Spinal cord (tissue), 10 donors: ENCODE measurements around the gene MUC5B. TPM values are rescaled to one million over a fixed set of nuclear protein-coding genes. Genes with fewer than 3 reads are reported as not detected.
A peak's percentile ranks its signal among the peaks of the same experiment; 100 is the strongest.
"Not testable (repeated sequence)": the region's sequence is repeated elsewhere in the genome, so short reads cannot be mapped to it uniquely, and the experiment has no call there.

ENCODE experiments used
- DNase-seq, 6 donors: peaks; one replicate each; pipeline versions ENCODE4 v3.0.0 to v3.0.0-alpha.2; 2013 to 2015; ENCODE audit warnings: low spot score in 6 of 6, low read depth in 4 of 6
- H3K27ac ChIP-seq: one replicate; pipeline ENCODE4 v1.5.1; 2013; ENCODE audit warnings: low read depth, low read length, control low read depth
- H3K27me3 ChIP-seq: one replicate; pipeline ENCODE4 v1.6.1; 2013; ENCODE audit warnings: low read length; ENCODE audit not compliant: control insufficient read depth, insufficient read depth
- H3K36me3 ChIP-seq: one replicate; pipeline ENCODE4 v1.6.1; 2013; ENCODE audit warnings: low read length; ENCODE audit not compliant: control insufficient read depth, insufficient read depth
- H3K4me1 ChIP-seq: one replicate; pipeline ENCODE4 v1.6.1; 2013; ENCODE audit warnings: low read length; ENCODE audit not compliant: control insufficient read depth, insufficient read depth
- H3K4me3 ChIP-seq: one replicate; pipeline ENCODE4 v1.5.1; 2013; ENCODE audit warnings: low read depth, low read length, control low read depth
- H3K9me3 ChIP-seq: one replicate; pipeline ENCODE4 v1.6.1; 2013; ENCODE audit warnings: low read length; ENCODE audit not compliant: control insufficient read depth, insufficient read depth
- WGBS: methylation state at CpG from one replicate; pipeline ENCODE4 v1.1.5; 2013; ENCODE audit warnings: missing lambda C conversion rate; ENCODE audit not compliant: insufficient coverage; 5-methylcytosine and 5-hydroxymethylcytosine counted together
- polyA plus RNA-seq, 2 donors: library from polyadenylated mRNA; unstranded; fragments of 120-200 nt; gene quantifications; one replicate each; pipeline ENCODE4 v1.2.1, GENCODE V29; 2013; ENCODE audit not compliant: insufficient read length in 2 of 2
- total RNA-seq, 2 donors: library from RNA; depleted of rRNA in 1 of 2; stranded (reverse); fragments of 120-200 nt in 1 of 2; fragments of >200 nt in 1 of 2; gene quantifications; one replicate each; pipeline versions ENCODE4 v1.2.3 to v1.2.4, GENCODE V29; 2013 to 2014
- donor health status: healthy.

MUC5B gene
- total and polyA plus RNA-seq, 4 donors, result 0.17 to 0.44 (median 0.21) TPM; not detected in 1

DNA sequence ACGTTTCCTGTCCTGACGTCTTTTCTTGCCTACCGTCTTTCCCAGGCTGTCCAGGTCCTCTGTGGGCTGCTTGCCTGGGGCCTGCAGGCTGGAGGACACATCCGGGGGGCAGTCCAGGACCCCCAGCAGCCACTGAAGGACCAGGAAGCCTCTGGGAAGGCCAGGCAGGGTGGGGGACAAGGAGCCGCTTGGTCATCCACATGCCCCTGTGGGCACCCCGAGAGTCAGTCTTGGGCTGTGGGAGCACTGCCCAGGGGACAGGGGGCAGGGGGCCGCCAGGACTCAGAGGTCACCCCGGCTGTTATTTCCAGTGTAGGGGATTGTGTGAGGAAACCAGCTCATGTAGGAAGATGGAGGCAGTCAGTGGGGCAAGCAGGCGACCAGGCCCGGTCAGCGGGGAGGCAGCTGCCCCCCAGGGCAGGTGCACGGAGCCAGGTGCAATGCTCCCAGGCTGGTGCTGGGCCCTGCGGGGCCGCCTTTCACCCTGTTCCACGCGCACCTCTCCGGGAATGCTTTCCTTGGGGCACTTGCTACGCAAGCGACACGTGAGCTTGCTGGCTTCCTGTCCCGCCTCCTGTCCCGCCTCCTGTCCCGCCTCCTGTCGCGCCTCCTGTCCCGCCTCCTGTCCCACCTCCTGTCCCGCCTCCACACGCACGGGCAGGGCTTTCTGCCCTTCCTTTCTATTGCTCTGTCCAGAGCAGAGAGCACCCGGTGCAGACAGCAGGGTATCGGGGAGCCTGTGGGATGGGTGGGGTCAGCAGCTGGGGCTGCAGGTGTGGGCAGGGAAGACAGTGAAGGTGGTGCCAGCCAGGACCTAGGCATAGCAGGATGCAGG is 39.5 kb downstream of the MUC5B start:
- H3K36me3 ChIP-seq, result peaks cover 9% of the 10 kb centered on the region
- peaks cover 18% of the 10 kb centered on the region for H3K4me1 ChIP-seq
- H3K27ac ChIP-seq, result peak overlapping the region; percentile 45
- peak overlapping the region; percentile 59 for H3K4me3 ChIP-seq
- DNase-seq, result peak; percentile 57 to 97 (median 78)
- WGBS, result 14% methylated on average over 28 of the region's 31 CpGs
- no peaks in the 10 kb centered on the region for H3K27me3 ChIP-seq
- peaks cover 3% of the 10 kb centered on the region for H3K9me3 ChIP-seq

DNA sequence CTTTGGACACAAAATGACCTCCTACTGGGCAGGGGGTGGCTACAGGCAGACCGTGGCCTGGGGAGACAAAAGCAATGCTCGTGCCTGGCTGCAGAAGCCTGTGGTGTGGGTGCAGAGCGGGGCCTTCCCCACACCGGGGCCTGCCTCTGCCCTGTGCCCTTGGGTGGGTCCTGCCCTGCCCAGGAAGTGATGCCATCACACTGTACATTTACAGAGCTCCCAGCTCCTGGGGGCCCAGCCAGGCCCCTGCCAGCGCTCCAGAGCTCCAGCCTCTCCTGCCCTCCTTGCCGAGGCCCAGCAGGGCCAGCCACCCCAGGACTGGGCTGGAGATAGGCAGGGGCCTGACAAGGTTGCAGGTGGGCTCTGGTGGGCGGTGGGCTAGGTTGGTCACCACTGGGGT is 40.1 kb downstream of the MUC5B start:
- Histone ChIP-seq H3K9me3 (peaks cover 3% of the 10 kb centered on the region), H3K4me3 (peak overlapping the region; percentile 59), H3K36me3 (peaks cover 9% of the 10 kb centered on the region), H3K4me1 (peaks cover 18% of the 10 kb centered on the region), H3K27ac (peak overlapping the region; percentile 45), H3K27me3 (no peaks in the 10 kb centered on the region)
- WGBS, result 36% methylated on average over 7 of the region's 7 CpGs
- DNase-seq, result no peak

DNA sequence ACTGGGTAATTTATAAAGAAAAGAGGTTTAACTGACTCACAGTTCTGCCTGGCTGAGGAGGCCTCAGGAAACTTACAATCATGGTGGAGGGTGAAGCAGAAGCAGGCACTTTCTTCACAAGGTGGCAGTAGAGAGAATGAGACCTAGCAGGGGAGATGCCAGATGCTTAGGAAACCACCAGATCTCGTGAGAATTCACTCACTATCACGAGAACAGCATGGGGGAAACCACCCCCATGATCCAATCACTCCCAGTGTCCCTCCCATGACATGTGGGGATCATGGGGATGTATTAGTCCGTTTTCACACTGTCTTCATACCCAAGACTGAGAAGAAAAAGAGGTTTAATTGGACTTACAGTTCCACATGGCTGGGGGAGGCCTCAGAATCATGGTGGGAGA is 41.6 kb downstream of the MUC5B start:
- H3K9me3 ChIP-seq, H3K27me3 ChIP-seq, H3K27ac ChIP-seq, H3K36me3 ChIP-seq, H3K4me3 ChIP-seq: not testable (repeated sequence)
- H3K4me1 ChIP-seq, result peaks cover 18% of the 10 kb centered on the region
- peak in 3 of 6 donors; percentile 4 to 62 (median 62) for DNase-seq
- WGBS, result no CpG with 5 or more reads among the region's 3 CpGs

DNA sequence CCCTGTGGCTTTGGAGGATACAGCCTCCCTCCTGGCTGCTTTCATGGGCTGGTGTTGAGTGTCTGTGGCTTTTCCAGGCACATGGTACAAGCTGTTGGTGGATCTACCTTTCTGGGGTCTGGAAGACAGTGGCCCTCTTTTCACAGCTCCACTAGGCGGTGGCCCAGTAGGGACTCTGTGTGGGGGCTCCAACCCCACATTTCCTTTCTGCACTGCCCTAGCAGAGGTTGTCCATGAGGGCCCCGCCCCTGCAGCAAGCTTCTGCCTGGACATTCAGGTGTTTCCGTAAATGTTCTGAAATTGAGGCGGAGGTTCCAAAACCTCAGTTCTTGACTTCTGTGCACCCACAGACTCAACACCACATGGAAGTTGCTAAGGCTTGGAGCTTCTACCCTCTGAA is 42.6 kb downstream of the MUC5B start:
- not testable (repeated sequence) for DNase-seq, H3K4me3 ChIP-seq, H3K27ac ChIP-seq, H3K27me3 ChIP-seq, H3K9me3 ChIP-seq
- Histone ChIP-seq H3K4me1 (peaks cover 22% of the 10 kb centered on the region), H3K36me3 (peaks cover 12% of the 10 kb centered on the region)
- 100% methylated on average over 2 of the region's 4 CpGs for WGBS

DNA sequence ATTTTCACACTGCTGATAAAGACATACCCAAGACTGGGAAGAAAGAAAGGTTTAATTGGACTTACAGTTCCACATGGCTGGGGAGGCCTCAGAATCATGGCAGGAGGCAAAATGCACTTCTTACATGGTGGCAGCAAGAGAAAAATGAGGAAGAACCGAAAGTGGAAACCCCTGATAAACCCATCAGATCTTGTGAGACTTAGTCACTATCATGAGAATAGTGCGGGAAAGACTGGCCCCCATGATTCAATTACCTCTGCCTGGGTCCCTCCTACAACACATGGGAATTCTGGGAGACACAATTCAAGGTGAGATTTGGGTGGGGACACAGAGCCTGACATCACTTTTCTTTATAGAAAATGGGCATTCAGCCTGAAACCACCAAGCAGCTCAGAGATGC is 44.1 kb downstream of the MUC5B start:
- H3K9me3 ChIP-seq, H3K27ac ChIP-seq, DNase-seq, H3K27me3 ChIP-seq, H3K4me3 ChIP-seq: not testable (repeated sequence)
- Histone ChIP-seq H3K4me1 (peaks cover 33% of the 10 kb centered on the region), H3K36me3 (peaks cover 17% of the 10 kb centered on the region)
- WGBS, result no CpG with 5 or more reads among the region's 2 CpGs

DNA sequence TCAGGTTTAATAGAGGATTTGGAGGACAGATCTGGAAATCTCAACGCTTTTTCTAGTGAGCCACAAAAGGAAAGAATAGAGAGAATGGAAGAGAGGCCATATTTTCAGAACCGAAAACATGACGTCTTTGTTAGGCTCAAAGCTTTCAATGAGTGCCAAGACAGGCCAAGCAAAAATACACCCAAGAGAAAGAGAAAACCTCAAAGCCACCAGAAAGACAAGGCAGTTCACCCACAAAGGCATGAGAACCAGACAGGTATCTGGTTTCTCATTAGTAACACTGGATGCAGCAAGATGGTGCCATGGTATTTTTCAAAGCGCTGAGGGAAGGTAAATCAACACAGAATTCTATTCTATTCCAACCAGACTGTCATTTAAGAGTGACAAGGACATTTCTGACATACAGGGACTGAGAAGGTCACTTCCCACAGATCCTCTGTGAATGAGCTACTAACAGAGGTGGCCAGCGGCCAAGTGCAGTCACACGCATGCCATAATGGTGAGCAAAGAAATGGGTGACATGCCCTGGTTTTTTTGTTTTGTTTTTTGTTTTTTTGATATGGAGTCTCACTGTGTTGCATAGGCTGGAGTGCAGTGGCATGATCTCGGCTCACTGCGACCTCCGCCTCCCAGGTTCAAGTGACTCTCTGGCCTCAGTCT is 44.7 kb downstream of the MUC5B start:
- no peak for DNase-seq
- no peak overlapping the region for H3K27ac ChIP-seq

DNA sequence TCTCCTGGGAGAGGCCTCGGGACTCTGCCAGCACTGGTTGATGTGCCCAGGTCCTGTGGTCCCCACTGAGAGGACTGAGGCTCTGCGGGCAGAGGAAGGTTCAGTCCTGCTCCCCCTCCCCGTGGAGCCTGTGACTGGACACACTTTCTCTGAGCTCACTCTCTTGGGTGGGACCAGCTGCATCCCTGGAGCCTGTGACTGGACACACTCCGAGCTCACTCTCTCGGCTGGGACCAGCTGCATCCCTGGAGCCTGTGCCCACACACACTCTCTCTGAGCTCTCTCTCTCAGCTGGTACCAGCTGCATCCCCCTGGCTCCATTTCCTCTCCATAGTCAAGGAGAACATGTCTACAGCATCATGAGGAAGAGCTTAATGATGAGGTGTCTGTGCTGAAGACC is 47.1 kb downstream of the MUC5B start:
- no peak for DNase-seq
- H3K36me3 ChIP-seq, result peaks cover 37% of the 10 kb centered on the region
- 82% methylated on average over 5 of the region's 5 CpGs for whole genome bisulfite sequencing
- no peaks in the 10 kb centered on the region for H3K27me3 ChIP-seq
- peaks cover 3% of the 10 kb centered on the region for H3K9me3 ChIP-seq
- no peak overlapping the region for H3K4me3 ChIP-seq
- H3K4me1 ChIP-seq, result peaks cover 20% of the 10 kb centered on the region
- H3K27ac ChIP-seq, result no peak overlapping the region

More for the DNA sequence above, 44.7 kb downstream of the MUC5B start:
- H3K4me3 ChIP-seq, result no peak overlapping the region
- peaks cover 23% of the 10 kb centered on the region for H3K36me3 ChIP-seq
- WGBS, result 96% methylated on average over 6 of the region's 9 CpGs
- no peaks in the 10 kb centered on the region for H3K27me3 ChIP-seq
- peaks cover 3% of the 10 kb centered on the region for H3K9me3 ChIP-seq
- peaks cover 27% of the 10 kb centered on the region for H3K4me1 ChIP-seq

DNA sequence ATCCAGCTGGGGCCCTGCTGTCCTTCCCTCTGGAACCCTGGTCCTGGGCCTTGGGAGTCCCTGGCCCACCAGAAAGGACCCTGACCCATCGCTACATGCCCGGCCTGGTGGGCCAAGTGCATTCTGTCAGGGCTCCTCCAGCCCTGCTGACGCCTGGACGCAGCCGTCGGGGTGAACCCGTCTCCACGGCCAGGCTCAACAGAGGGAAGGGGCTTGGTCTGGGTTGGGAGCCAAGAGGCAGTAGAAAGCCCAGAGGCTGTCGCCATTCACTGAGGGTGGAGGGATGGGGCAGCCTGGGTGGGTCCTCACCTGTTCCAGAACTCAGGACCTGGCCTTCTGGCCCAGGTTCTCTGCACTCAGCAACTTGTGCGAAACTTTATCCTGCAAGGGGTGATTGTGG is 47.6 kb downstream of the MUC5B start:
- Histone ChIP-seq H3K36me3 (peaks cover 42% of the 10 kb centered on the region), H3K27ac (peak overlapping the region; percentile 61)

DNA sequence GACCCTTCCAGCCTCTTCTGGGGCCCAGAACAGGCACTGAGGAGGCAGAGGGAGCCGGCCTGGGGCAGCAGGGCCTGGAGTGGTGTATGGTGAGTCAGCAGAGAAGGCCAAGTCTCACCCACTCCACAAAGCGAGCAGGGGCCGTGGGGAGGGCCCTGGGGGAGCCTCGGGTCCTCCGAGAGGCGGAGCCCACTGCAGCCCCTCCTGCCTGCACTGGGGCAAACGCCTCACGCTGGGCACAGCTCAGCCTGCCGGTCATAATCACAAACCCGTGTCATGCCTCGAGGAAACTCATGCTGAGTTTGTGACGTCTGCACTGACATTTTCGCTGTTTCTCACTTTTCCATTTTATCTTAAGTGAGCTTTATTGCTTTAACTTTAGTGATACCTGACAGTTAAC is 48.1 kb downstream of the MUC5B start:
- Histone ChIP-seq H3K27me3 (no peaks in the 10 kb centered on the region), H3K4me3 (no peak overlapping the region), H3K36me3 (peaks cover 46% of the 10 kb centered on the region), H3K9me3 (no peaks in the 10 kb centered on the region), H3K4me1 (peaks cover 20% of the 10 kb centered on the region), H3K27ac (peak overlapping the region; percentile 61)
- DNase-seq, result peak in 1 of 6 donors; percentile 29
- WGBS, result 23% methylated on average over 10 of the region's 13 CpGs

More for the DNA sequence above, 47.6 kb downstream of the MUC5B start:
- WGBS, result 87% methylated on average over 9 of the region's 10 CpGs
- Histone ChIP-seq H3K9me3 (peaks cover 2% of the 10 kb centered on the region), H3K27me3 (no peaks in the 10 kb centered on the region), H3K4me1 (peaks cover 20% of the 10 kb centered on the region), H3K4me3 (no peak overlapping the region)
- DNase-seq, result no peak
